GM12878 (cell line): ENCODE results near the gene KIRREL3. TPM values are rescaled to one million over a fixed set of nuclear protein-coding genes. Genes with fewer than 3 reads are reported as not detected.

ENCODE experiments used
- ATAC-seq: fragments of 200-7000 bp; cut with Tn5 transposase; 3 replicates; pipeline ENCODE4 v1.9.1; 2020; ENCODE audit warnings: mild to moderate bottlenecking, moderate library complexity
- BruUV-seq: library from RNA; stranded (reverse); fragments of 400-500 nt; replicated peaks from 2 replicates; lab custom pipeline; 2021; lab: Mats Ljungman, UMichigan
- CTCF ChIA-PET: fragments of 300-600 bp; sonication (Branson Sonifier 250); formaldehyde crosslinking; extraction: SDS; loops from one replicate; lab custom pipeline; 2021; ENCODE audit warnings: inconsistent platforms; lab: Yijun Ruan, JAX
- POLR2A ChIA-PET: fragments of 350-600 bp; formaldehyde crosslinking; extraction: SDS; loops from one replicate; lab custom pipeline; 2021; ENCODE audit warnings: inconsistent platforms; lab: Charles Lee
- RAD21 ChIA-PET: fragments of 300-600 bp; sonication (Branson Sonifier 250); formaldehyde crosslinking; loops from one replicate; lab custom pipeline; 2023; ENCODE audit warnings: antibody characterized with exemption; ENCODE audit not compliant: unreplicated experiment; lab: Charles Lee
- SMC1A ChIA-PET: fragments of 300-600 bp; sonication (Branson Sonifier 250); formaldehyde crosslinking; loops from one replicate; lab custom pipeline; 2023; ENCODE audit not compliant: unreplicated experiment, uncharacterized antibody; lab: Charles Lee
- DNase-seq: peaks from one replicate; pipeline ENCODE4 v3.0.0-alpha.2; 2011; ENCODE audit warnings: low read depth, low spot score
- FAIRE-seq: peaks from 3 replicates; lab custom pipeline; 2011; peaks lifted over from hg19 to GRCh38; lab: Jason Lieb, UNC
- H2AFZ ChIP-seq: 2 replicates; pipeline ENCODE4 v1.6.0; 2011; ENCODE audit warnings: low read depth, low read length, control low read depth; ENCODE audit not compliant: control insufficient read depth
- H3K27ac ChIP-seq: 2 replicates; pipeline ENCODE4 v1.5.1; 2011; ENCODE audit warnings: control low read depth; ENCODE audit not compliant: control insufficient read depth, insufficient read depth
- H3K27me3 ChIP-seq, 2 experiments: replicated peaks in 1 of 2; 2 replicates each; pipeline versions ENCODE4 v1.6.0 to v1.6.1; 2011; ENCODE audit warnings: low read length in 1 of 2; ENCODE audit not compliant: control insufficient read depth in 2 of 2, insufficient read depth in 2 of 2
- H3K36me3 ChIP-seq, 2 experiments: 2 replicates each; pipeline ENCODE4 v1.5.1; 2011; ENCODE audit warnings: low read length in 1 of 2; ENCODE audit not compliant: control insufficient read depth in 2 of 2, insufficient read depth in 2 of 2
- H3K4me1 ChIP-seq: 2 replicates; pipeline ENCODE4 v1.6.1; 2011; ENCODE audit warnings: mild to moderate bottlenecking, low read length, moderate library complexity, mixed read lengths; ENCODE audit not compliant: control insufficient read depth, insufficient read depth
- H3K4me2 ChIP-seq: 2 replicates; pipeline ENCODE4 v1.6.0; 2011; ENCODE audit warnings: control low read depth; ENCODE audit not compliant: control insufficient read depth, insufficient read depth
- H3K4me3 ChIP-seq: fragments of 200-600 bp; sonication (generic); 2 replicates; pipeline ENCODE4 v1.5.1; 2016
- H3K79me2 ChIP-seq: 2 replicates; pipeline ENCODE4 v1.6.0; 2011; ENCODE audit warnings: low read length; ENCODE audit not compliant: control insufficient read depth, insufficient read depth
- H3K9ac ChIP-seq: 2 replicates; pipeline ENCODE4 v1.8.0; 2011; ENCODE audit warnings: low read length, control low read depth, mixed read lengths; ENCODE audit not compliant: control insufficient read depth, insufficient read depth
- H3K9me3 ChIP-seq: replicated peaks from 3 replicates; pipeline ENCODE4 v1.5.1; 2011; ENCODE audit warnings: mild to moderate bottlenecking, low read length; ENCODE audit not compliant: control insufficient read depth, insufficient read depth
- H4K20me1 ChIP-seq: 2 replicates; pipeline ENCODE4 v1.6.0; 2011; ENCODE audit not compliant: control insufficient read depth, insufficient read depth
- CBX3 ChIP-seq: fragments of 200-600 bp; sonication (generic); IDR thresholded peaks from 2 replicates; pipeline ENCODE4 v1.6.1; 2016; ENCODE audit warnings: low read depth, borderline replicate concordance
- CEBPB ChIP-seq, 2 experiments: fragments of 150-350 bp in 1 of 2; IDR thresholded peaks; 2 replicates each; pipeline ENCODE4 v1.6.1; 2012 to 2014; ENCODE audit warnings: low read depth in 2 of 2, low read length in 2 of 2, borderline replicate concordance in 1 of 2, inconsistent platforms in 1 of 2
- CHD1 ChIP-seq: IDR thresholded peaks from 2 replicates; pipeline ENCODE4 v1.6.1; 2012; ENCODE audit warnings: low read depth, low read length, improper control_type of control experiment
- EP300 ChIP-seq, 2 experiments: fragments of 150-350 bp in 1 of 2; IDR thresholded peaks; 2 replicates each; pipeline ENCODE4 v1.6.1; 2011 to 2012; ENCODE audit warnings: low read depth in 2 of 2, low read length in 2 of 2, borderline replicate concordance in 1 of 2, improper control_type of control experiment in 1 of 2, inconsistent platforms in 1 of 2; ENCODE audit not compliant: control insufficient read depth in 1 of 2
- NFYA ChIP-seq: IDR thresholded peaks from 2 replicates; pipeline ENCODE4 v1.6.1; 2011; ENCODE audit warnings: low read depth, mild to moderate bottlenecking, low read length, improper control_type of control experiment, borderline replicate concordance
- POU2F2 ChIP-seq: IDR thresholded peaks from 3 replicates; pipeline ENCODE4 v1.6.1; 2011; ENCODE audit warnings: low read depth, mild to moderate bottlenecking, low read length, borderline replicate concordance
- TAF1 ChIP-seq: IDR thresholded peaks from 2 replicates; pipeline ENCODE4 v1.6.1; 2011; ENCODE audit warnings: mild to moderate bottlenecking, low read depth, low read length, borderline replicate concordance
- WGBS: methylation state at CpG from one replicate; pipeline ENCODE4 v1.1.6; 2016; ENCODE audit warnings: low lambda C conversion rate; ENCODE audit not compliant: insufficient replicate concordance, insufficient coverage; ENCODE audit errors: missing lambda C conversion rate; 5-methylcytosine and 5-hydroxymethylcytosine counted together
- in situ Hi-C: fragments of 300-500 bp; cut with MboI; formaldehyde crosslinking; loops from 9 replicates; pipeline ENCODE4 v1.14.3; 2018; ENCODE audit warnings: mixed read lengths
- intact Hi-C: fragments of 100-400 bp; cut with micrococcal nuclease; formaldehyde crosslinking; loops from one replicate; pipeline ENCODE4 v1.14.2; 2022; ENCODE audit not compliant: unreplicated experiment
- polyA plus RNA-seq, 11 experiments: library from polyadenylated mRNA; depleted of rRNA in 4 of 11; unstranded in 6 of 11; stranded (reverse) in 5 of 11; fragments of >200 nt; fragmentation: Nextera tagmentation in 4 of 11; fragmentation: Illumina TruSeq in 1 of 11; extraction: Ambion mirVana in 4 of 11; extraction: Trizol in 1 of 11; gene quantifications; 1 replicate in 1 of 11; 2 replicates in 10 of 11; pipeline versions ENCODE4 v1.2.1 to v1.2.3, GENCODE V29; 2011 to 2016; ENCODE audit warnings: inconsistent platforms in 2 of 11, missing spikeins in 2 of 11, low read depth in 1 of 11
- total RNA-seq, 4 experiments: library from RNA; depleted of rRNA in 3 of 4; stranded (reverse); fragments of >200 nt in 3 of 4; fragmentation: Illumina TruSeq in 1 of 4; extraction: Trizol in 1 of 4; gene quantifications; 2 replicates each; pipeline versions ENCODE4 v1.2.1 to v1.2.3, GENCODE V29; 2013 to 2021
- TF ChIP-seq, protein P1 (sequence below): IDR thresholded peaks from 2 replicates; pipeline ENCODE4 v1.6.1; 2012; ENCODE audit warnings: low read depth, low read length, improper control_type of control experiment

Gene KIRREL3
- total and polyA plus RNA-seq, 10 of the 15 experiments (the other 5 are each of a cell fraction or from before 2014, with no cell fraction given), result under 0.01 TPM; not detected in 9

DNA sequence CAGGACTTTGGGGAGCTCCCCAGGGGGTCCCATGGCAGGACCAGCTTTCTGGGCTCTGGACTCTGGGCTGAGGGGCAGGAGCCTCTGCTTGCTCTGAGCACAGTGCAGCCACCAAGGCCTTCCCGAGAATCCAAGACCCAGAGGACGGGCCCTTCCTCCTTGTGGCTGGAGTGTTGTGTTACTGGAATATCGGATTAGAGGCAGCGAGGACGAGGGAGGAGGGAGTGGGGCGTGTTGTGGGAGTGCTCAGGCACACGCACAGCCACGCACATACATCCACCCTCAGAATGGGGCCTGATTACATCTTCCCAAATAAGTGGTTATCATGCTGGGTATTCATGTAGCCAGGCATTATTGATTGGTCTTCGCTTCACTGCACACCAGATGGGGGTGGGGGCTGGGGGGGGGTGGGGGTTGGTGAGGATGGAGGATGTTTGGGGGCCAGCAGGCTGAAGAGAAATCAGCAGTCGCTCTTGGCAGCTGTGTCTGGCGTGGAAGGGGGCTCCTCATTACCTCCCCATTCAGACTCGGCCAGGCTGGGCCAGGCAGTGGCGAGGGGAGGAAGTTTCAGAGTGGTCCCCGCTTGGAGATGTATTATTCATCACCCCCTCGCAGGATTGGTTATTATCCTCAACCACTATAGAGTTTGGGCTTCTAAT lies 524.2 kb downstream of the KIRREL3 start (continued):
- TF ChIP-seq POU2F2, result no peak

DNA sequence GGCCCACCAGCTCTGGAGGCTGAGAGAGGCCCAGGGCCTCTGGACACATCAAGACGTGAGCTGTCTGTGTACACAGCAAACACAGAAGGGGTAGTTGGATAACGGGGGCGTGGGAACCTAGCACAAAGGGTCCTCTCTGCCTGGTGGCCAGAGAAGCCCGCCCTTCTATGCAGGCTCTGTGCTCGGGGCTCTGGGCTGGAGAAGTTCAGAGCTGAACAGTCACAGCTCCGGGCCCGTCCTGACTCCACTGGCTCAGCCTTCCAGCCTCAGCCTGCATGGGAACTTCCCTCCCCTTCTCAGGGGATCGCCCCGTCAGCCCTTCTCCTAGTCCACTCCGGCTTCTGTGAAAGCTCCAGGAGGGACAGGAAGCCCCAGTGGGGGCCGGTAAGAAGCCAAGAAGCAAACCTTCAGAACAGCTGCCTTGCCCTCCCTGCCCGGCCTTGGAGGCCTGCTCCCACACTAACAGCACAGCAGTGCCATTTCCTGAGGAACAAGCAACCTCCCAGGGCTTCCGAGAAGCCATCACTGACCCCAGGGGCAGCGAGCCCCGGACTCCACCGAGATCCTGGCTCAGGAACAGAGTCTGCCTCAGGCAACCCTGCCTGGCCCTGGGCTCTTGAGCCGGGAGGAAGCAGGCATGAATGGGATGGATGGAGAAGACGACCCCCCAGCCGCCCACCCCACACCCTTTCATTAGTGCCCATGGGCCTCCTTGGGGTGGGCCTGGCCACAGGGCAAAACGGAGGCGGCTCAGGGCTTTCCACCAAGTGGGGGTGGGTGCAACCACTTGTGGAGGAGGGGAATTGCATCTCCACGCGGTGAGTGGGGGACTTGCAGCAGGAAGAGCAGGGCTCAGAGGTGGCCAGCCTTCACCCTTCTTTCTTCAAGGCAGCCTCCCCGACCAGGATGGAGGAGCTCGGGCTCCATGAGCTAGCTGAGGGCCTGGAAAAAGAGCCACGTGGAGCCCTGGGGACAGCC lies 525.3 kb downstream of the KIRREL3 start:
- Histone ChIP-seq H3K9ac (no peak overlapping the region), H3K4me1 (peaks cover 5% of the 10 kb centered on the region), H3K9me3 (no peaks in the 10 kb centered on the region), H3K27ac (no peak overlapping the region), H3K79me2 (no peaks in the 10 kb centered on the region), H3K36me3 (no peaks in the 10 kb centered on the region), H2AFZ (no peak overlapping the region), H3K27me3 (no peaks in the 10 kb centered on the region; a peak in 1 of 4 replicates), H3K4me3 (no peak overlapping the region), H4K20me1 (no peaks in the 10 kb centered on the region), H3K4me2 (no peak overlapping the region)
- ChIA-PET RAD21 (interaction anchor here (1.3 kb wide), 1 partner anchor 164 kb away, joined by 4 read pairs; no protein-coding TSS in a partner anchor), SMC1A (interaction anchor here (1.5 kb wide), 1 partner anchor 10 kb away, joined by 3 read pairs; no protein-coding TSS in a partner anchor), CTCF (interaction anchor here (0.6 to 1.4 kb wide), 4 partner anchors 9 to 189 kb away, joined by 3 to 4 read pairs (median 3); no protein-coding TSS in a partner anchor), POLR2A (no interaction called here)
- ATAC-seq (no peak), FAIRE-seq (no peak), DNase-seq (no peak)
- intact Hi-C loops, result no loop called here
- BruUV-seq, result no TSS peak
- TF ChIP-seq, protein P1, sequence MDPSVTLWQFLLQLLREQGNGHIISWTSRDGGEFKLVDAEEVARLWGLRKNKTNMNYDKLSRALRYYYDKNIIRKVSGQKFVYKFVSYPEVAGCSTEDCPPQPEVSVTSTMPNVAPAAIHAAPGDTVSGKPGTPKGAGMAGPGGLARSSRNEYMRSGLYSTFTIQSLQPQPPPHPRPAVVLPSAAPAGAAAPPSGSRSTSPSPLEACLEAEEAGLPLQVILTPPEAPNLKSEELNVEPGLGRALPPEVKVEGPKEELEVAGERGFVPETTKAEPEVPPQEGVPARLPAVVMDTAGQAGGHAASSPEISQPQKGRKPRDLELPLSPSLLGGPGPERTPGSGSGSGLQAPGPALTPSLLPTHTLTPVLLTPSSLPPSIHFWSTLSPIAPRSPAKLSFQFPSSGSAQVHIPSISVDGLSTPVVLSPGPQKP, result no peak
- TF ChIP-seq CEBPB (IDR thresholded peaks at IDR 0.05; ENCODE audit: borderline replicate concordance in 1 of 2, low read depth in 2 of 2, low read length in 2 of 2) (no peak), EP300 (IDR thresholded peaks at IDR 0.05; ENCODE audit: borderline replicate concordance in 1 of 2, control insufficient read depth in 1 of 2, low read depth in 2 of 2, low read length in 2 of 2) (no peak), TAF1 (no peak), CHD1 (no peak), CBX3 (no peak), NFYA (no peak)
- WGBS, result 26% methylated on average over 26 of the region's 26 CpGs
- in situ Hi-C loops, result no loop called here
